CD4-positive, alpha-beta T cell treated with Interleukin-17A for 1 hour (primary cell): ENCODE data around the gene LARP1.

Experiments
- DNase-seq: peaks from one replicate; pipeline ENCODE4 v3.0.0-alpha.2; 2020

Gene LARP1

DNA sequence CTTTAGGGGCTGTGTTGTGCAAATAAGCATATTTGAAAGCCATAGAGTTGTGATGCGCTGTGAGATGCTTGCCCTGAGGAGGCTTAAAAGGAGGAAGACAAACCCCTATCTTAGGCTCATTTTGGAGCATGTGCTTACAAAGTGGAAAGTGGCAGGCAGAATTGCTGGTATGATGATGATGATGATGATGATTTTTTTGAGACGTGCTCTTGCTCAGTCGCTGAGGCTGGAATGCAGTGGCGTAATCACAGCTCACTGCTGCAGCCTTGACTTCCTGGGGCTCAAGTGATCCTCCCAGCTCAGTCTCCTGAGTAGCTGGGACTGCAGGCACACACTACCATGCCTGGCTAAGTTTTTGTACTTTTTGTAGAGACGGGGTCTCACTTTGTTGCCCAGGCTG is 104.9 kb downstream of the LARP1 start:
- DNase-seq = peak; percentile 14

DNA sequence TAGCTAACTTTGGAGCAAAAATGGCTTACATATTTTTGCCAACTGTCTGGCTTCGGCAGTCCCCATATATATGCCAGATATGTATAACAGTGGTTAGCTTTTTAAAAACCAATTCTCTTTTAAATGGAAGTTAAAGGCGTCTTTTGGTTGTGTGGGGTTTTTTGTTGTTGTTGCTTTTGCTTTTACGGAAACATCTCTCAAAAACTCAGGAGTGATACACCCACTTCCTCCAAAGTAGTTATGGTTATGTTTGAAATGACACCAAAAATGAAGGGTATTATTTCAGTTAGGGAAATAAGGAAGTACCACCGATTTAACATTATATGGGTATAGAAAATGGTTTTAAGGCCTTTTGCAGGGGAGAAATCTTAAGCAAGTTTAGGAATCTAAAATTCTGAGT is 105.6 kb downstream of the LARP1 start:
- peak; percentile 13 for DNase-seq

DNA sequence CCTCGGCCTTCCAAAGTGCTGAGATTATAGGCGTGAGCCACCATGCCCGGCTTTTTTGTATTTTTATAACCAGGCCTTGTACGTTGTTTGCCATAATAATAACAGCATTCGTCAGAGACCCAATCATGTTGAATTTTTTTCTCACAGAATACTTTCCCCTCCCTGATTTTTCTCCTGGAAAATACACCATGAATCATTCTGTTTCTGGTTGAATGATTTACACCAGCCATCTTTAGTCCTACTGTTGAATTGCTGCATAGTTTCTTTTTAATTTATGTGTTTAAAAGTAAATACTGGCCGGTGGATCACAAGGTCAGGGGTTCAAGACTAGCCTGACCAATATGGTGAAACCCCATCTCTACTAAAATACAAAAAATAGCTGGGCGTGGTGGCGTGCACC is 106.8 kb downstream of the LARP1 start:
- no peak for DNase-seq

DNA sequence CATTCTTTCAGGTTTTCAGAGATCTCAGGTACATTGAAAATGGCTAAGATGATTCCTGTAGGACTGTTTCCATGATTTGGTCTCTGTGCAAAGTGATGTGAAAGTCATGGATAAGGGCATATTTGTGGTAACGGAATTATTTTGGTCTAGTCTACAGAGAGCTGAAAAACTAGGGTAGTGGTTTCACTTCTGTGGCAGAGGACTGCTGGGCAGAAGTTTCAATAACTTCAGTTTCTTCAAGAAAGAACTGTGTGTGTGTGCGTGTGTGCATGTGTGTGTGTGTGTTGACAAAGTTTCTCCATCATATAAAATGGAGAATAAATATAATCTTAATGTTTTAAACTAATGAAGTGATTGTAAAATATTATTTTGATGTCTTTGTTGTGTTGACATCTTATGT is 107.6 kb downstream of the LARP1 start:
- DNase-seq = peak; percentile 11

DNA sequence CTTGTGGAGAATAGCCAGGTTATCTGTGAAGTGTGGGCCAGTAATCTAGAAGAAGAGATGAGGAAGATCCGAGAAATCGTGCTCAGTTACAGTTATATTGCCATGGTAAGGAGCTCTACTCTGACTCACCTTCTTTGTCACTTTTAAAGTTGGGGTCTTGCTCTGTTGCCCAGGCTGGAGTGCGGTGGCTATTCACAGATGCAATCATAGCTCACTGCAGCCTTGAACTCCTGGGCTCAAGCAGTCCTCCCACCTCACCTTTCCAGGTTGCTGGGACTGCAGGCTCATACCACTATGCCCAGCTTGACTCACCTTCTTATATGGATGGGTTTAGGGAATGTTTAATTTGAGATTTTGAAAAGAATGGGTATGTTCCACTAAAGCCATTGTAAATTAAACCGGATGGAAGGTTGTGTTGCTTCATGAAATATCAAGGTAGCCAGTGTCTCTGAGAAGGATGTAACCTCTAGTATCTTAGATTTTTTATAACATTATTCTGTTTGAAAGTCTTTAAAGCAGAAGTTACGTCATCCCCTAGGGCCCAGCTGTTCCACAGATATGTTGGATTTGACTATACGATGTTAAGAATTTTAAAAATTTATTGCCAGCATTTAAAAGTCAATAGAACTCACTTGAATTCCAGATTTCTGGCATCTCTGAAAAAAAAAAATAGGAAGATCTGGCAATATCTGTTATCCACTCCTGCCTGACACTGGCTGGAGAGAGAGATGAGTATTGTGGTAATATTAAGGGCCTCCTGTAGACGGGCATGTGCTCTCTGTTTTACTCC is 108.3 kb downstream of the LARP1 start:
- no peak for DNase-seq

DNA sequence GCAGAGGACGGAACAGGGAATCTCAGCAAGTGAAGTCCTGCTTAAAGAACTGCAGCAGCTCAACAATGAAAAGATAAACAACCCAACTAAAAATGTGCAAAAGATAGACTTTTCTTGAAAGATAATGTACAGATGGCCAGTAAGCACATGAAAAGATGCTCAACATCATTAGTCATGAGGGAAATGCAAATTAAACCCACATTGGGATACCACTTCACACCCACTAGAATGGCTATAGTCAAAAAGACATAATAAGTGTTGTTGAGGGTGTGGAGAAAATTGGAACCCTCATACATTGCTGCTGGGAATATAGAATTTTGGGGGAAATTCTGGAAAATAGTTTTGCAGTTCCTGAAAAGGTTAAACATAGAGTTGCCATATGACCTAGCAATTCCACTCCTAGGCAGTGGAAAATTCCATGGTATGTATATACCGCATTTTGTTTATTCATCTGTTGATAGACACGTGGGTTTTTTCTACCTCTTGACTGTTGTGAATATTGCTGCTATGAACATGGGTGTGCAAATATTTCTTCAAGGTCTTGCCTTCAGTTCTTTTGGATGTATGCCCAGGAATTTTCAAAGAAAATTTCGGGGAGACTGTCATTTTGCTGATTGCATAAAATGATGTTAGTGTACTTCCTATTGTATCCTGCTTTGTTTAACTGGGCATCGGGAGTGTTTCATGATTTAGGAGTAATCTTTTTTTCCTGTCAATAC is 110.4 kb downstream of the LARP1 start:
- no peak for DNase-seq

DNA sequence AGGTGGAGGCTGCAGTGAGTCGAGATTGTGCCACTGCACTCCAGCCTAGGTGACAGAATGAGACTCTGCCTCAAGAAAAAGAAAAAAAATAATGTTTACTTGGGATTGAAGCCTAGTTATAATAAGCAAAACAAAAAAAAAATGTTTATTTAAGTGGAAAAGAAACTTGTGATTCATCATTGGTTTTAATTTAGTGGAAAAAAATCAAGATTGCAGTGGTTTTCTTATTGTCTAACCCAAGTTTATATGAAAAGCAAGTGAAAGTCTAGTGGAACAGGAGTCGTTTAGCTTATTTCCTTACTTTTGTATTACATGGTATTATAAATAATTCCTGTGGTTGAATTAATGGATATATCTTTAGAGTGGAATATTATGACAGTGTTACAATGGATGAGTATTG is 111.7 kb downstream of the LARP1 start:
- no peak for DNase-seq
